GM12873 (cell line): ENCODE data around the gene RNF144A.

Experiments used
- CTCF ChIP-seq: IDR thresholded peaks from 2 replicates; pipeline ENCODE4 v1.5.1; 2012; ENCODE audit warnings: low read depth, mild to moderate bottlenecking, moderate library complexity, low read length, control low read depth; ENCODE audit not compliant: insufficient read depth; ENCODE audit errors: missing control alignments

RNF144A gene

GRCh38 chr2:6951046-6951445 lies 33.8 kb downstream of the RNF144A start:
- no peak for TF ChIP-seq CTCF

- no peak for TF ChIP-seq CTCF
These were observed 34.9 kb downstream of the RNF144A start for GRCh38 chr2:6952101-6952500.

GRCh38 chr2:6954586-6954985 lies 37.4 kb downstream of the RNF144A start:
- no peak for TF ChIP-seq CTCF

GRCh38 chr2:6955511-6956136 lies 38.4 kb downstream of the RNF144A start:
- TF ChIP-seq CTCF: no peak

- no peak for TF ChIP-seq CTCF
These were observed 39.4 kb downstream of the RNF144A start for GRCh38 chr2:6956566-6956965.

GRCh38 chr2:6957031-6957714 lies 40.0 kb downstream of the RNF144A start:
- TF ChIP-seq CTCF: no peak

GRCh38 chr2:6957910-6958615 lies 40.9 kb downstream of the RNF144A start:
- no peak for TF ChIP-seq CTCF
